ENCODE measurements around the gene UNC50.

DNA sequence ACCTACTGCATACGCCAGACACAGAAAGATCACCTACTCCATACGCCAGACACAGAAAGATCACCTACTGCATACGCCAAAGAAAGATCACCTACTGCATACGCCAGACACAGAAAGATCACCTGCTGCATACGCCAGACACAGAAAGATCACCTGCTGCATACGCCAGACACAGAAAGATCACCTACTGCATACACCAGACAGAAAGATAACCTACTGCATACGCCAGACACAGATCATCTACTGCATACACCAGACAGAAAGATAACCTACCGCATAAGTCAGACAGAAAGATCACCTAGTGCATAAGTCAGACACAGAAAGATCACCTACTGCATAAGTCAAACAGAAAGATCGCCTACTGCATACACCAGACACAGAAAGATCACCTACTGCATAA is 25.9 kb upstream of the UNC50 start:
- TF ChIP-seq CTCF (conservative IDR thresholded peaks at IDR 0.05 in 1 of 2, IDR thresholded peaks at IDR 0.05 in 1 of 2; ENCODE audit: low read depth in 1 of 2, low read length in 2 of 2), result no peak
- no peak for TF ChIP-seq EZH2 (IDR thresholded peaks at IDR 0.05; ENCODE audit: low read length, missing control alignments)
